Activated CD8-positive, alpha-beta memory T cell treated with anti-CD3 and anti-CD28 coated beads, Interleukin-2, amount 50 U/mL, for 24 hours (primary cell): ENCODE data around the gene ADORA2A.

ENCODE experiments used
- DNase-seq: peaks from one replicate; pipeline ENCODE4 v3.0.0-alpha.2; 2020; ENCODE audit errors: extremely low read depth

ADORA2A gene

DNA sequence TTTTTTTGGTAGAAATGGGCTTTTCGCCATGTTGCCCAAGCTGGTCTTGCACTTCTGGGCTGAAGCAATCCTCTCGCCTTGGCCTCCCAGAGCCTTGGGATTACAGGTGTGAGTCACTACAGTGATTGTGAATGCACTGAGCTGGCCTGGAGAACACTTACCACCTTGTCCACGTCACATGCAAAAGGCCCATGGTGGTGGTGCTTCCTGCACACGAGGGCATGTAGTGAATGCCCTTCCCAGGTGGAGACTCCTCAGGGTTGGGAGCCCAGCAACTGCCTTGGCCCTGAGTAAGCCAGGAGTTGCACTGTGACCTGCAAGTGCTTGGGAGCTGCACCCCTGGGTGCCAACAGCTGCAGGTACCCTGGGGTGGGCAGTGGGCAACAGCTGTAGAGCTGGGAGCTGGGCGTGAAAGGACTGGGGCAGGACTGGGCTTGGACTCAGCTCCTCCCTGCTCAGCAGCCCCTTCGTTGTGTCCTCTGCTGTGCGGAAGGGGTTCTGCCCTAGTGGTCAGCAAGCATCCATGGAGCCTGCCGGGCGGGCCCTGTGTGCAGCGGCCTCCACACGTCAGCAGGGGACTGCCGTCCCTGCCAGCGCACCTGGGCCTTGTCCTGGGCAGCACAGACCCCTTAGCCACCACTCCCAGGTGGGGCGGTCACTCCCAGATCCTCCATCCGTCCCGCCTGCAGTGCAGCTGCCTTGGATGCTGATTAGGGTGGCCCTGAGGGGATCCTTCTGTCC, 9.3 kb upstream of the ADORA2A start:
- DNase-seq, result no peak

DNA sequence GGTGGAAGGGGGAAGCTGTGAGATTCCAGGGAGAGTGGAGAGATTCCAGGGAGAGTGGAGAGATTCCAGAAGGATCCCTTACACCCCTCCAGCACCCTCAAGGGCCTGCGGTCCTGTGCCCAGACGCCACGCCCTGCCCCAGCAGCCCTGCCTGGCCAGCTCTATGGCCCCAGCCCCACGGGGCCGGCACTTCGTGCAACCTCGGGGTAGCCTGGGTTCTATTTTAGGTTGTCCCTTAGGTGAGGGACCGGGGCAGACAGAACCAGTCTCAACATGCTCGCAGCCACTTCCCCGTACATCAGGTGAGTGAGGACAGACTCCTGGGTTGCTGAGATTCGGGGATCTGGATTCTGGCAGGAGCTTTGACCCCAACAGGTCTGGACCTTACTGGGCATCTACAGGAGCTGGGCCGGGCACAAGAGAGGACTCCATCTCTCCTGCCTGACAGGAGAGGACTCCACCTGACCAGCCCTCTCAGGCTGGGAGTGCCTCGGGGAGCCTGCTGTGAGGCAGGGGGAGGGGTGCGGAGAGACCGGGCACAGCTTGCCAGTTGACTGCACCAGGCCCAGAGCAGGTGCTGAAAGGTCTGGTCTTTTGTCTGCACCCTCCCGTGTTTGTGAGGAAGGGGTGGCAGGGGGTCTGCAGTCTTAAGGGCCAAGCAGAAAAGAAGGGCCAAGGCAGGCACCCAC, 8.5 kb upstream of the ADORA2A start:
- DNase-seq, result no peak

DNA sequence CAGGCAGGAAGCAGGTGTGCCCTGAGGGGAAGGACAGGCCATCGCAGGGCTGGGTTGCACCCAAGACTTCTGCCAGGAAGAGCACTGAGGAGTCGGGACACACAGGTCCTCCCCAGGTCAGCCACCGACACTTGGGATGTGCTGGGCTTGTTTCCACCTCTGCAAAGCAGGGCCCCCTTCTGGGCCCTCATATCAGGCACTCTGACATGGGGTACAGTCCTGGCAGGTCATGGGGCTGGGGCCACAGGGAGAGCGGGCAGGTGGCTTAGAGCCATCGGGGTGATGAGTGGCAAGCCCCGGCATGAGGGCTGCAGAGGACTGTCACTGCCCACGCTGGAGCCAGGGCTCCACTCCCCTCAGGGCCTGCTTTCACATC, 7.9 kb upstream of the ADORA2A start:
- no peak for DNase-seq

DNA sequence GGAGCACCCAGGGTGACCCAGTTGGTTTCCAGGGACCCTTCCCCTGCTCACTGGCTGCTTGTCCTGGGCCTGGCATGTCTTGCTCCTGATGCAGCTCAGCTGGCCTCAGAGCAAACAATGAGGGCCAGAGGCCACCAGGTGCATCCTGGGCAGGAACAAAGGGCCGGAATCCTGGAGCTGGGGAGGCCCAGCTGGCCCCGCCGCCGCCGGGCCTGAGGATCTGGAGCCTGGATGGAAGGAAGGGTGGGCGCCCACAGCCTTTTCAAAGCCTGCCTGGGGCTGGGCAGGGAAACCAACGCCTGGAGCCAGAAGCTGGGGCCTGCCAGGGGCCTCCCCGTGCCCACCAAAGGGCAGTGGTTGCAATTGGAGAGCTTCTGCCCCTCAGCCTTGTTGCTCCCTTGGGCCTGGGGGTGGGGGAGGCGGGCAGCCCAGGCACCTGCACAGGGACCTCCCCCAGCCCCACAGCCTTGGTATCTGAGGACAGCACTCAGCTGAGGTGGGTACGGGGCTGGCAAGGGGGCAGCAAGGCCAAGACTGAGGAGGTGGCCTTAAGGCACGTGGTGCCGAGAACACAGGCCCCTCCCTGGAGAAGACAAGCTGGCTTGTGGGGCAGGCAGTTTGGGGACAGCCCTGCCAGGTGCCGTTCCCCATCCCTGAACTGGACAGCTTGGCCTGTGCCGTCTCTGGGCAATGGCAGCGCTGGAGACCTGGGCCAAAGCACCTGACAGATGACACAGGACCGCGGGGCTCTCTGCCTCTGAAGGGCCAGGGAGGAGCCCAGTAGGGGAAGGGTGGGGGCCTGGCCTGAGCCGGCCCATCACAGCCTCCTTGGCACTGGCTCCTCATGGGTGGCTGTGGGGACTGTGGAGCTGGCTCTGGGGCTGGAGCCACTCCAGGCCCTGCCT, 7.1 kb upstream of the ADORA2A start:
- no peak for DNase-seq

DNA sequence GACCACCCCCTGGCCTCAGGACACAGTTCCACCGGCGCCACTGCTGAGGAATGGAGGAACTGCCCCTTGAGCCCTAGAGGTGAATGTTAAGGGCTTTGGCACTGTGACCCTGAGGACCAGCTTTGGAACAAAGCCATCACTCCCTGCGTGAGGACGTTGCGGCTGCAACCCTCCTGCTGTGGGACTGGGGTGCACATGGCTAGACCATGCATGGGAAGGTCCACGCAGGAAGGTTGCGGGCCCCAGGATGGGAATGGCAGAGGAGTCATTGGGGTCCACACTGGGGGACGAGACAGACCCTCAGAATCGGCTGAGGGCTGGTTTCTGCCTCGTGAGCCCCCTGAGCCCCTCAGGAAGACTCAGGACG, 6.4 kb upstream of the ADORA2A start:
- no peak for DNase-seq

DNA sequence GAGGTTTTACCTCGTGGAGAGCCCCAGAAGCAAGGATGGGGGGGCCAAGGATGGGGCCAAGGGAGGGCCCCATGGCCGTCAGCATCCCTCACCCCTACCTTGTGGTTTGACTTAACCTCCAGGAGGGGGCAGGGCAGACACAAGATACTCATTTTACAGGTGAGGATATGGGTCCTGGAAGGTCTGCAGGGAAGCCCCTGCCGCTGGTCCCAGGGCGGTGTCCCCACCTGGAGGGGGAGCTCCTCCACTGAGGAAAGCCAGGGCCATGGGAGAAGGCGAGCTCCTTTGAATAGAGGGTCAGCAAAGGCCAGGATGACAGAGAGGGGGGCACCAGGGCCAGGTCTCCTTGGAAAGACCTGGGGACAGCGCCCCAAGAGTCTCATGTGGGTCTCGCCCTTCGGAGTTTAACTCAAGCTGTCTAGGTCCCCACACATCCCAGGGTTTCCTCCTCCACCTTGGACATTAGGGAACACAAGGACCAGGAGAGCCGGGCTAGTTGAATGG, 5.9 kb upstream of the ADORA2A start:
- no peak for DNase-seq

DNA sequence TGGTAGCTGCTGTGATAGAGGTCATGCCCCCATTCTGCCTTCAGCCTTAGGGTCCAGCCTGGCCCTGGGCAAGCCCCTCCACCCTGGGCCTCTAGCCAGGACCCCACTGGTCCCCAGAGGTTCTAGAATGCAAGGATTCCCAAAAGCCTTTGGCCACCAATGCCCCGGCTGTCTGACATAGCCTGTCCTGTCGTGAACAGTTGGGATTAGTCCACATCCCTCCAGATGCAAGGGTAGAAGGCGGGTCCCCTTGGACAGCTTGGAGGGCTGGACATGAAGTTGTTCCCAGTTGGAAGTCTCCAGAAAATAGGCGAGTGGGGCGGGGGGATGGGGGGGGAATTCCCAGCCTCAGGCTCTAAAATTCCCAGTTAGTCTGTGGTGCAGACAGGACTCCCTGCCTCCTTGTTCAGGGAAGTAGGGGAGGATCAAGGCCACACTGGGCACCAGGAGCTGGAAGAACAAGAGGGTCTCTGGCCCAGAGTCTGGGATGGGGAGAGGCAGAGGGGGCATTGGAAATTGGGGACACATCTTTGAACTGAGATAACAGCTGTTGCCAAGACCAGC, 5.2 kb upstream of the ADORA2A start:
- DNase-seq, result no peak

DNA sequence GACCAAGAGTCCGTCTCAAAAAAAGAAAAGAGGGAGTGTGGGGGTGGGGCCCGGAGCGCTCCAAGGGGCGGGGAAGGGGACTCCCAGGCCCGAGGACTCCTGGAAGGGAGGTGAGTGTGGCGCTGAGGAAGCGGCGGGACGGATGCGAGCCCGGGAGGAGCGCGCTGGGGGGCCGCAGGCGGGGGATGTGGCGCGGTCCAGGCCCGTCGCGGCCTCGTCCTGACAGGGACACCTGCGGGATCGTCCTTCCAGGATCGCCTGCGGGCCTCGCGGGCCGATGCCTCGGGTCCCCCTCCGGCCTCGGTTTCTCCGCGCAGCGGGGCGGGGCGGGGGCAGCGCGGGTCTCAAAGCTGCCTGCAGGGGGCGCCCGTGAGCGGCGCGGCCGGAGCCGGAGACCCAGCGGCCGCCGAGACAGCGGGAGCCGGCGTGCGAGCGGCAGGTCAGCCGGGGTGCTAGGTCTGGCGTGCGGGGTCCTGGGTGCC, 3.8 kb upstream of the ADORA2A start:
- DNase-seq, result no peak

DNA sequence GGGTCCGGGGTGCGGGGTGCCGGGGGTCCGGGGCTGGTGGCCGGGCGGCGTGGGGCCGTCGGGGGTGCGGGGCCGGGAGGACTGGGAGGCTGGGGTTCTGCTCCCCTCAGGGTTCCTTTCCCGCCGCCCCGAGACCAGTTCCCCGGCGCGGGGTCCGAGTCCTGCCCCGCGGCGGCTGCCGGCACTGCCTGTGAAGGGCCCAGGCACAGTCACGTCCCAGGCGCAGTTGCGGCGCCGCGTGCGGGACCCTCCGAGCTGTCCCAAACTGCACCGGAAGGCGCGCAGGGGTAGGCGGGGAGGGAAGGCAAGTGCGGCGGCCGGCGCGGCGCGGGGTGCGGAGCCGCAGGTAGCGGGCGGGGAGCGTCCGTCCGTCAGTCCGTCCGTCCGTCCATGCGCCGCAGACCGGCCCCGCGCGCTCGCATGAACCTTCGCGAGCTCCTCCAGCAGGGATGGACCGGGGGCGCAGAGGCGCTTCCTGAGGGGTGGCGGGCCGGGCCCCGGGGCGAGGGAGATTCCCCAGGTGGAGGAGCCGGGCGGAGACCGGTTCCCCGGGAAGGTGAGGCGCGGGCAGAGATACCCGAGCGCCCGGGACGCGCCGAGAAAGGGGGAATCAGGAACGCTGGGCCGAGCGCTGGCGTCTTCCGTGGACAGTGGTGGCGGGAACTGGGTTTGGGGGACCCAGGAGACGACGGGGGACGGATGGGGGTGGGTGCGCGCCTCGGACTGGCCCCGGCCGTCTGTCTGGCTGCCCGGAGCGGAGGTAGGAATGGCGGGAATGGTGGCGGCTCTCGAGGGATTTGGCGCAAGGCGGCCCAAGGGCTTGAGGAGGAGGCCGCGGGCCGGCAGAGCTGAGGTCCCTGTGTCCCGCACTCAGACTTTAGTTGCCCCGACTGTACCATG, 3.1 kb upstream of the ADORA2A start:
- no peak for DNase-seq

DNA sequence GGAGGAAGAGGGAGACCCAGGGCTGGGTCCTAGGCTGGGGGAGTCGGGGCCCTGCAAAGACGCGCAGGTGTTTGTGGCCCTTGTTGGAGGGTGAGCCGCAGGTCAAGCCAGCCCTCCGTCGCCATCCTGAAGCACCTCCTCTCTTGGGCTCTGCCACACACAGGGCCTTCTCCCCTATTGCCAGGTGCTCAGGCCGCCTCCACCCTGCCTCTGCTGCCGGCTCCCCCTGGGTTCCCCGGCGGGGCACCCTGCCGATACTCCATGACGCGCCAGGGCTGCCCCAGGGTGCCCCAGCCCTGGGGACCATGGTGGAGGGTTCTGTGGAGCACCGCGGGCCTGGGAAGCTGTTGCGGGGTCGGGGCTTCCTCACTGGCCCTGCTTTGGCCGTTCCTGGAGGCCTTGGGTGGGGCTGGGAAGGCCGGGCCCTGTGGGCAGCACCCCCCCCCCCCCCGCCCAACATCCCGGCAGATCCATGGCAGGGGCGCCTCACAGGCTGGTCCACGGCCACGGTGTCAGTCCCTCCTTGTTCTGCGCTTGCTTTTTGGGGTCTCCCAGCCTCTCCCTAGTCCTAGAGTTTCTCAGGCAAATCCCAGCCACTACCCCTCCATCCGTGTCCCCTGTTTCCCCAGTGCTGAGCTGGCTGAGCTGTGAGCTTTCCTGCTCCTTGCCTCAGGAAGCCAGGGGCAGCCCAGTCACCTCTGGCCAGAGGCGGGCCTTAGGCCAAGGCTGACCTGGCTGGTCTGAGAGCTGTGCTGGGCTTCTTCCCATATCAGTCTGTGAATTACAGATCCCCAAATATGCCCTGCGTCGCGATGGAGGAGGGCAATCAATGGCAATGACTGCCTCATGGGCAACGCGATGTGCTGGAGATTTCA, 2.3 kb upstream of the ADORA2A start:
- DNase-seq, result no peak

DNA sequence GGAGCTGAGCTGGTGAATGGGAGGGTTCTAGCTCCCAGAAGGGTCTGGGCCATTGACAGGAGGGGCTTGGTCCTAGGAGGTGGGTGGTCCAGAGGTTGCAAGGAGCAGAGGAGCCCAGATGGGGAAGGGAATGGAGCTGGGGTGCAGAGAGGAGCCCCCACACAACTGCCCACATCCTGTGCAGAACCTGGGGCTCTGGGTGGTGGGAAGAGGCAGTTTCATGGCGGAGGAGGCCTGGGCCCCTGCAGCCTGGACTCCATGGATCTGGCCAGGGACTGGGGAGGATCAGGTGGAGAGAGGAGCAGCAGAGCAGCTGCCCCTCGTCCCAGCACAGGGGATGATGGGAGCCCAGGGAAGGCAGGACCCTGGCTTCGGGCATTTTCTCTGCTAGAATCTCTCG, 963 bp upstream of the ADORA2A start:
- DNase-seq, result no peak

DNA sequence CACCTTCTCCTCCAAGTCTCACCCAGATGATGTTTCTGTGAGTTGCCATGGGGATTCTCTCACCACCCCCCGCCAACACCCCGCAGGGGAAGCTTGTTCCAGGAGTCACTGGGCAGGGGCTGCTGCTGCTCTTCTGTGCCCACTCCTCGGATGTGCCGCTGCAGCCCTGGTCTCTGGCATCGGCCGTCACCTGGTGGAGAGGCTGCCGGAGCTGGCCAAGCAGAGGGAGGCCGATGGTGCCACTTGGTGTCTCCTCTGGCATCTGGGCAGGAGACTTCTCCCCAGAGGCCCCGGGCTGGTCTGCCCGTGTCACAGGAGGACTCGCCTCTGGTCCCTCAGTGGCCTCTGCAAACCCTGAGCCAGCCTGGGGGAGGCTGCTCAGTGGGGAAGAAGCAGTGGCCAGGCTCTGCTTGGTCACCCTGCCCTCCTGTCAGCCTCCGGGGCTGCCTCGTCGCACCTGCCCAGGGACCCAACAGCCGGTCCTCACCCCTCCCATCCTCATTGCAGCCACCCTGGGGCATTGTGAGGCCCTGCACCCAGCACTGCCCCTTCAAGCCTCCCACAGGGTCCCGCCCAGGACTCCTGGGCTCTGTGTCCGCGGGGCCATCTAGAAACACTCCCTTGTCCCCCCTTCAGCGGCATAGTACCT, 424 bp upstream of the ADORA2A start:
- DNase-seq, result no peak

DNA sequence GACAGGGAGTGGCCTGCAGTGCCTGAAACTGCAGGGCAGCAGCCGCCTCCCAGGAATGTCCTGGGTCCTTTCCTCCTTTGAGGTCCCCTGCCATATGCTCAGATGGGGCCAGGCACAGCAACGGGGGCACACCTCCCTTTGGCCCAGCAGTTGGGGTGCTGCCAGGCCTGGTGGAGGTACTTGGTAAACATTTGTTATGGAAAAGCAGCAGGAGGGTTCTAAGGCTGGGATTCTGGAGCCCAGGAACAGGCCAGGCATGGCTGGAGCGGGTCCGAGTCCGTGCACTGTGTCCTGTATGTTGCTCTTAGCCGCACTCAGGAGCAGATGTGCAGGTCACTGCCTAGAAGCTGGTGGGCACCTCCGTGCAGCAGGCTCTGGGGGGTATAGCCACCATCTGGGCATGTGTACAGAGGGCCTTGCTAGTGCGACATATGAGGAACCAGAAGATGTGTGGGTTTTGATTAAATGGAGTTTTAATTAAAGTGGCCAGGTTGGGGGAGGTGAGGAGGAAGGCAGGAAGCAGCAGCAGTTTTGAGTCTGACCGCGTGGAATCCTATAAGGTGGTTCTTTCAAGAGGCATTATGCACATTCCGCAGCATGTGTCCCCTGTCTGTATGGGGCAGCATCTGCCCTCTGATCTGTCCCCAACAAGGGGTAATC, 1.5 kb downstream of the ADORA2A start:
- no peak for DNase-seq

DNA sequence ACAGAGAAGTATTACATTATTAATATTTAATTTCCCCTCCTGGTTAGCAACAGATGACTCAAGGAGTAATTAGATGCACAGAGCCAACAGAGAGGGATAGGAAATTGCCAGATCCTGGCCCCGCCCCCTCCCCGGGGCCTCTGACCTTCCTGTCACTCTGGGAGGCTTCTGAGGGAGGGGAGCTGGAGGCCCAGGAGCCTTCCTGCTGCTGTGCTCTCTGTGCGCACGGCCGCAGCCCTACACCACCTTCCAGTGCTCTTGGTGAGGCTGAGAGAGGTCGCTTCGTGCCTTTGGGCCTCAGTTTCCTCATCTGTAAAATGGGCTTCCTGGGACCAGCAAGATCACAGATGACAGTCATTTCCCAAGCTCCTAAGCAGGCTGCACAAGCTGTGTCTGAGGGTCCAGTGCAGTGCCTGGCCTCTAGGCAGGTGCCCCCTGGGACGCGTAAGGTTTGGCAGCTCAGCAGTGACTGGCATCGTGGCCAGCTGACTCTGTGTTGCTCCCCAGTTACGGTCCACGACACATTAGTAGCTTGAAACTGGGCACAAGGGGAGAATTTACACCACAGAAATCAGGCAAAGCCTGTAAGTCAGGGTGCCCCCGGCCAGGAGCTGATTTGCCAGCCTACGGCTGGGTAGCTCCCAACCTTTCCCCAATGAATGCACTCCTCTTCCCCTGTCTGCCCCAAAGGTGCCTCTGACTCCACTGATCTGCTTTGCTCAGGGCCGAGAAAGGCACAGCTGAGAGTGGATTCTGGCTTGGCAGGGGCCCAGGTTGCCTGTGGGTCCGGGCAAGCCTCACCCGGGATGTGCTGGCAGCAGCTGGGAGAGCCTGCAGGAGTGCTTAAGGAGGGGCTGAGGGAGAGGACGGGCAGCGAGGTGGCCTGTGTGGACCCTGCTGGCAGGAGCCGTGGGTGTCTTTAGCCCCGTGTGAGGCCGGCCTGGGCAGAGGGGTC, 2.3 kb downstream of the ADORA2A start:
- DNase-seq, result peak; percentile 47

DNA sequence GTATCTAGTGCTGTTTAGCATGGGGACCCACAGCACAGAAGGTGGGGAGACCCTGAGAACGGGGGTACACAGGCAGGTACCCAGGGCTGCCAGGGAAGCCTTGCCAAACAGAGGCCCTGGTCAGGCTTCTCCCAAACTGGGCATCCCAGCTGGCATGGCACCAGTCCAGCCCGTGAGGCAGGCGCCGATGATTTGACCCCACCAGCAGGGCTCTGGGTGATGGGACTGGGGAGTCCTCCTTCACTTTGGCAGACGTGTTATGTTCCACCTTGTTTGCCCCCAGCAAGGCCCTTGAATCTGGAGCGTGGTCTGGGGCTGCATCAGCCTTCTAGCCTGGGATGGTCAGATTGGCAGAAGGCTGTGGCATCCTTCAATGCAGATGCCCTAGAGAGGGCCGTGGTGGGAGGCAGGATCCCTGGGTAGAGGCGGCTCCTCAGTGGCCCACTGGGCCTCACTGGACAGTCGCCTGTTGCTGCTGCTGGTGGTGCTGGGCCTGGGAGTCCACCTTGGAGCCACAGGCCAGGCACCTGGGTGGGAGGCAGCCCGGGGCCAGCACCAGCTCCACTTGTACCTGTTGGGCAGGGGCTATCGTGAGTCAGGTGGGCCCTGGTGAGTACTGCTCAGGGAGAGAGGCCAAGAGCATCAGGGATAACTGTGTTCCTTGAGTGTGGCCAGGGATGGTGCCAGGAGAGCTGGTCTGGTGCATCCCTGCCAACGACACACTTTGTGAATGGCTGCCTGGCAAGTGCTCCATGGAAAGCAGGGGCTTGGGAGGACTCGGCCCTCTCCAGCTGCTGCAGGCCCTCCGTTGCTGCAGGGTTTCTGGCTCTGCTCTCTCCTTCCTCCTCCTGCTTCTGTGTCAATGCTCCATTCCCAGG, 3.3 kb downstream of the ADORA2A start:
- DNase-seq, result no peak

DNA sequence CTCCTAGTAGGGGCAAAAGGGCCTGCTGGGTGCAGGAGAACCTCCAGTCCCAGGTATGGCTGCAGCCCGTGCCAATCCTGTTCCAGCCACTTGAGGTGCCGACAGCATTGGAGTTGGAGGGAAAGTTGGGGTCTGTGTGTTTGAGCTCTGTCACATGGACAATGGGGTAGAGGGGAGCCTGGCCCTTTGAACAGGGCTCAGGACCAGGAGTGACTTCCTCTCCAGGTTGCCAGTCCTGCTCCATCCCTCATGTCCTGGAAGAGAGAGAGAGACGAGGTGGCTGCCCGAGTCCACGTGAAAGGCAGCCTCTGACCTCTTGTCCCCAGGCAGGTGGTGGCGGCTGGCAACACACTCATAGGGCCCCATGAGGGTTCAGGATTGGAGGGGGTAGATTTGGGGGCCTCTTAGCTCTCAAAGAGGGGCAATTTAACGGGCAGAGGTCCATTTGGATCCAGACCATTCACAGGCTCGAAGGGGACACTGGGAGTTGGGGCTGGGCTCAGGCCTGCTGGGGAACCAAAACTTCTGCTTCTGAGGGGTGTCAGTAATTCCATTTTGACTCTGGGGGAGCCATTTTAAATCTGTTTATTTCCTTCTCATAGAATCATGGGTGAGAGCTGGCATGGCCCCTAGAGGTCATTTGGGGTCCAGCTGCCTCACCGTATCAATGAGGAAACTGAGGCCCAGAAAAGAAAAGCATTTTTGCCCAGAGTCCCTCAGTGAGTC, 4.1 kb downstream of the ADORA2A start:
- DNase-seq, result no peak
